SW480 (cell line): ENCODE measurements around the gene FEM1C.
"Not testable (repeated sequence)": the region's sequence is repeated elsewhere in the genome, so short reads cannot be mapped to it uniquely, and the experiment has no call there.

Experiments used
- DNase-seq: peaks from one replicate; pipeline ENCODE4 v3.0.0-alpha.2; 2016; ENCODE audit warnings: low spot score

FEM1C gene

GRCh38 chr5:115520191-115520590 lies 24.4 kb downstream of the FEM1C start:
- no peak for DNase-seq

- DNase-seq, result no peak
These were observed 28.2 kb downstream of the FEM1C start for GRCh38 chr5:115516372-115516771.

GRCh38 chr5:115514220-115514619 lies 30.4 kb downstream of the FEM1C start:
- no peak for DNase-seq

GRCh38 chr5:115511632-115512031 lies 32.9 kb downstream of the FEM1C start:
- DNase-seq, result no peak

- no peak for DNase-seq
These were observed 34.4 kb downstream of the FEM1C start for GRCh38 chr5:115510145-115510645.

GRCh38 chr5:115509547-115509946 lies 35.0 kb downstream of the FEM1C start:
- no peak for DNase-seq

GRCh38 chr5:115507681-115508080 lies 36.9 kb downstream of the FEM1C start:
- DNase-seq, result no peak

GRCh38 chr5:115503420-115503819 lies 41.2 kb downstream of the FEM1C start:
- no peak for DNase-seq

GRCh38 chr5:115501464-115502210 lies 42.9 kb downstream of the FEM1C start:
- no peak for DNase-seq

GRCh38 chr5:115500225-115500624 lies 44.4 kb downstream of the FEM1C start:
- DNase-seq, result no peak

GRCh38 chr5:115496936-115497576 lies 47.5 kb downstream of the FEM1C start:
- no peak for DNase-seq

GRCh38 chr5:115494570-115495289 lies 49.8 kb downstream of the FEM1C start:
- DNase-seq, result no peak

- no peak for DNase-seq
These were observed 54.0 kb downstream of the FEM1C start for GRCh38 chr5:115490596-115490995.

GRCh38 chr5:115489733-115490132 lies 54.8 kb downstream of the FEM1C start:
- DNase-seq, result no peak

- no peak for DNase-seq
These were observed 56.8 kb downstream of the FEM1C start for GRCh38 chr5:115487756-115488155.

- no peak for DNase-seq
These were observed 57.4 kb downstream of the FEM1C start for GRCh38 chr5:115487168-115487567.

GRCh38 chr5:115486728-115487127 lies 57.8 kb downstream of the FEM1C start:
- no peak for DNase-seq

- DNase-seq, result no peak
These were observed 60.2 kb downstream of the FEM1C start for GRCh38 chr5:115484368-115484767.

- no peak for DNase-seq
These were observed 63.7 kb downstream of the FEM1C start for GRCh38 chr5:115480900-115481299.

- no peak for DNase-seq
These were observed 64.3 kb downstream of the FEM1C start for GRCh38 chr5:115480271-115480670.

- DNase-seq, result not testable (repeated sequence)
These were observed 65.3 kb downstream of the FEM1C start for GRCh38 chr5:115479166-115479873.

- DNase-seq, result no peak
These were observed 66.3 kb downstream of the FEM1C start for GRCh38 chr5:115478281-115478680.
